ENCODE results near the gene NAA38. TPM values are rescaled to one million over a fixed set of nuclear protein-coding genes. Genes with fewer than 3 reads are reported as not detected.

Gene NAA38
- total and polyA plus RNA-seq, 7 experiments from 2014 or later = 22.1 to 132 (median 30.3) TPM

DNA sequence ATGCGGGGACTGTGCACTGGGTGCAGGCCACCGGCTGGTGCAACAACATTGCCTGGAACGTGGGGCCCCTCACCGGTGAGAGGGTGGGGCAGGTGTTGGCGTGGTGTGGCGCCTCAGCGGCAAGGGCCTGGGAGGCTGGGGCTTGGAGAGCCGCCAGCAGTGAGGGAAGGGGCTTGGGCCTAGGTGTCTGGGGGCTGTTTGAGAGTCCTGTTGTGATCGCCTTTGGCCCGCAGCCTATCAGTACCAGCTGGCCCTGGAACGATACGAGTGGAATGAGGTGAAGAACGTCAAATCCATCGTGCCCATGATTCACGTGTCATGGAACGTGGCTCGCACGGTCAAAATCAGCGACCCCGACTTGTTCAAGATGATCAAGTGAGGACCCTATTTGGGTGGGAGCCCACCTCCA lies 5.1 kb downstream of the NAA38 start:
- H3K9me3 ChIP-seq (ENCODE audit: control insufficient read depth in 2 of 3, low read length in 3 of 3) = no peaks in the 10 kb centered on the region
- peaks cover 0 to 42% (median 5%) of the 10 kb centered on the region in 3 experiments for H3K36me3 ChIP-seq (ENCODE audit: control insufficient read depth in 2 of 3, insufficient read depth in 3 of 3, low read length in 3 of 3)
- H3K9me3 Mint-ChIP-seq = no peaks in the 10 kb centered on the region
- no peaks in the 10 kb centered on the region for H3K27me3 Mint-ChIP-seq
- ChIA-PET POLR2A (interaction anchor here (1.1 to 5.5 kb wide), 2 partner anchors 9 to 18 kb away, joined by 4 to 89 read pairs; partner anchors contain the start of gene KDM6B), CTCF (interaction anchor here (3.7 kb wide), 1 partner anchor 18 kb away, joined by 43 read pairs; the partner anchor contains the start of gene KDM6B)
- H3K27ac ChIP-seq (ENCODE audit: low read depth, low read length) = peak overlapping the region; percentile 57
- no peaks in the 10 kb centered on the region for H3K27me3 ChIP-seq (ENCODE audit: control insufficient read depth in 2 of 2, insufficient read depth in 2 of 2, low read length in 2 of 2)
- H3K36me3 Mint-ChIP-seq = peaks cover 0 to 4% (median 4%) of the 10 kb centered on the region in 5 donors
- H3K4me3 Mint-ChIP-seq = peak overlapping the region in 2 of 10 donors; percentile 9 to 85
- ATAC-seq = no peak
- H3K4me3 ChIP-seq (ENCODE audit: low read length) = no peak overlapping the region
- peak overlapping the region in 7 of 9 donors; percentile 16 to 93 (median 80) for H3K27ac Mint-ChIP-seq
- H3K4me1 ChIP-seq (ENCODE audit: control insufficient read depth in 2 of 2, insufficient read depth in 2 of 2, low read length in 2 of 2) = peaks cover 22 to 33% of the 10 kb centered on the region in 2 donors
- peaks cover 0 to 26% (median 17%) of the 10 kb centered on the region in 7 donors for H3K4me1 Mint-ChIP-seq
- no peak for DNase-seq
- intact Hi-C loops (cut with micrococcal nuclease) = no loop called here

DNA sequence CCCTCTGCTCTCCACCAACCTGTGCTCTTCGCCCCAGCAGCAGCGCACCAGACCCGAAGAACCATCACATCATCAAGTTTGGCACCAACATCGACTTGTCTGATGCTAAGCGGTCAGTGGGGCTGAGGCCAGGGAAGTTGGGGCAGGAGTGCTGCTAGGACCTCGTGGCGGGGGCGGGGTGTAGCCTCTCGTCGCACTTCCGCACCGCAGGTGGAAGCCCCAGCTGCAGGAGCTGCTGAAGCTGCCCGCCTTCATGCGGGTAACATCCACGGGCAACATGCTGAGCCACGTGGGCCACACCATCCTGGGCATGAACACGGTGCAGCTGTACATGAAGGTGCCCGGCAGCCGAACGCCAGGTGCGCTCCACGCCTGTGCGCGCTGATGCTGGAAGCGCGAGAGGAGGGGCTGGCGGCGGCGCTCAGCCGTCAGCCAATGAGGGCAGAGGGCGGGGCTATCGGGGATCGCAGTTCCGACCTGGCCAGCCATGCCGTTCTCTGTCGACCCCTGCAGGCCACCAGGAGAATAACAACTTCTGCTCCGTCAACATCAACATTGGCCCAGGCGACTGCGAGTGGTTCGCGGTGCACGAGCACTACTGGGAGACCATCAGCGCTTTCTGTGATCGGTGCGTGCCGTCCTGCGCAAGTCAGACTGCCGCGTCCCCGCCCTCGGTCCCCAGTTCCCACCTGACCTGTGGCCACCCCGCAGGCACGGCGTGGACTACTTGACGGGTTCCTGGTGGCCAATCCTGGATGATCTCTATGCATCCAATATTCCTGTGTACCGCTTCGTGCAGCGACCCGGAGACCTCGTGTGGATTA lies 5.7 kb downstream of the NAA38 start:
- Mint-ChIP-seq H3K9me3 (no peaks in the 10 kb centered on the region), H3K4me1 (peaks cover 0 to 26% (median 17%) of the 10 kb centered on the region in 7 donors), H3K4me3 (peak overlapping the region; percentile 45 to 85 (median 70)), H3K27ac (peak overlapping the region; percentile 55 to 93 (median 82)), H3K36me3 (peaks cover 0 to 4% (median 4%) of the 10 kb centered on the region in 5 donors), H3K27me3 (no peaks in the 10 kb centered on the region)
- Histone ChIP-seq H3K36me3 (ENCODE audit: control insufficient read depth in 2 of 3, insufficient read depth in 3 of 3, low read length in 3 of 3) (peaks cover 0 to 47% (median 5%) of the 10 kb centered on the region in 3 experiments), H3K4me3 (ENCODE audit: low read length) (peak overlapping the region; percentile 51), H3K27ac (ENCODE audit: low read depth, low read length) (peak overlapping the region; percentile 70), H3K27me3 (ENCODE audit: control insufficient read depth in 2 of 2, insufficient read depth in 2 of 2, low read length in 2 of 2) (no peaks in the 10 kb centered on the region), H3K4me1 (ENCODE audit: control insufficient read depth in 2 of 2, insufficient read depth in 2 of 2, low read length in 2 of 2) (peaks cover 20 to 31% of the 10 kb centered on the region in 2 donors), H3K9me3 (ENCODE audit: control insufficient read depth in 2 of 3, low read length in 3 of 3) (no peaks in the 10 kb centered on the region)
- ChIA-PET POLR2A (interaction anchor here (0.5 to 5.5 kb wide), 3 partner anchors 9 to 31 kb away, joined by 4 to 89 read pairs (median 4); partner anchors contain the start of gene KDM6B), CTCF (interaction anchor here (0.7 to 3.7 kb wide), 10 partner anchors 9 to 165 kb away, joined by 3 to 43 read pairs (median 4); partner anchors contain the start of gene KDM6B)
- ATAC-seq = peak; percentile 91
- intact Hi-C loops (cut with micrococcal nuclease) = loop anchor here (1.0 kb wide), 6 partner anchors 8 to 444 kb away; partner anchors contain the start of genes KDM6B (in 2 of the 2) and SLC25A35 (in 1 of the 2)
- DNase-seq = peak; percentile 92 to 96 (median 94)

DNA sequence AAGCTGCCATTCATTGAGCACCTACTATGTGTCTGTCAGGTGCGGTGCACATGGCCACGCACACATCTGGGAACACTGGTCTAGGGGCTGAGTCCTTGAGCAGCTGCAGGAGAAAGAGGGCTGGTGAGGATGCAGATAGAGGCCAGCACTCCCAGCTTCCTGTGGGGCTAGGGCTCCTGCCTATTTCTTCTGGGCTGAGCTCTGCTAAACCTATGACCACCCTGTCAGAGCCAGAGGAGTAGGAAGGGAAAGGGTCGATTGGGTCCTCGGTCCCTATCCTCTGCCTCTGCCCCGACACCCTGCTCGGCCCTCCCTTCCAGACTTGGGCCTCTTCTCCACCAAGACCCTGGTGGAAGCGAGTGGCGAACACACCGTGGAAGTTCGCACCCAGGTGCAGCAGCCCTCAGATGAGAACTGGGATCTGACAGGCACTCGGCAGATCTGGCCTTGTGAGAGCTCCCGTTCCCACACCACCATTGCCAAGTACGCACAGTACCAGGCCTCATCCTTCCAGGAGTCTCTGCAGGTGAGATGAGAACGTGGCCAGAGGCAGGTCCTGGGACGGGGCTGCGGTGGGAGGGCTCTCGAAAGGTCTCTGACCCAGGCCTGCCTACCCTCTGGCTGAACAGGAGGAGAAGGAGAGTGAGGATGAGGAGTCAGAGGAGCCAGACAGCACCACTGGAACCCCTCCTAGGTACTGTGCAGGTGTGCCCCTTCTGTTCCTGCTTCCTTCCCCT lies 6.5 kb downstream of the NAA38 start:
- H3K36me3 Mint-ChIP-seq = peaks cover 0 to 4% (median 3%) of the 10 kb centered on the region in 5 donors
- H3K9me3 ChIP-seq (ENCODE audit: control insufficient read depth in 2 of 3, low read length in 3 of 3) = no peaks in the 10 kb centered on the region
- H3K27me3 Mint-ChIP-seq = no peaks in the 10 kb centered on the region
- peaks cover 0 to 26% (median 17%) of the 10 kb centered on the region in 7 donors for H3K4me1 Mint-ChIP-seq
- H3K36me3 ChIP-seq (ENCODE audit: control insufficient read depth in 2 of 3, insufficient read depth in 3 of 3, low read length in 3 of 3) = peaks cover 0 to 54% (median 5%) of the 10 kb centered on the region in 3 experiments
- H3K4me3 Mint-ChIP-seq = peak overlapping the region in 8 of 10 donors; percentile 30 to 85 (median 72)
- DNase-seq (peak in 1 of 9 donors; percentile 25), ATAC-seq (peak; percentile 2)
- no peaks in the 10 kb centered on the region for H3K9me3 Mint-ChIP-seq
- H3K27ac ChIP-seq (ENCODE audit: low read depth, low read length) = peak overlapping the region; percentile 70
- ChIA-PET CTCF (interaction anchor here (0.6 to 3.7 kb wide), 12 partner anchors 8 to 191 kb away, joined by 3 to 43 read pairs (median 4); partner anchors contain the start of gene KDM6B), POLR2A (interaction anchor here (1.1 to 5.5 kb wide), 3 partner anchors 8 to 16 kb away, joined by 4 to 89 read pairs (median 6); partner anchors contain the start of gene KDM6B)
- H3K27me3 ChIP-seq (ENCODE audit: control insufficient read depth in 2 of 2, insufficient read depth in 2 of 2, low read length in 2 of 2) = no peaks in the 10 kb centered on the region
- peaks cover 12 to 23% of the 10 kb centered on the region in 2 donors for H3K4me1 ChIP-seq (ENCODE audit: control insufficient read depth in 2 of 2, insufficient read depth in 2 of 2, low read length in 2 of 2)
- H3K27ac Mint-ChIP-seq = peak overlapping the region in 7 of 9 donors; percentile 55 to 93 (median 90)
- peak overlapping the region; percentile 51 for H3K4me3 ChIP-seq (ENCODE audit: low read length)
- intact Hi-C loops (cut with micrococcal nuclease) = loop anchor here (1.0 kb wide), 6 partner anchors 8 to 444 kb away; partner anchors contain the start of genes KDM6B (in 2 of the 2) and SLC25A35 (in 1 of the 2)

DNA sequence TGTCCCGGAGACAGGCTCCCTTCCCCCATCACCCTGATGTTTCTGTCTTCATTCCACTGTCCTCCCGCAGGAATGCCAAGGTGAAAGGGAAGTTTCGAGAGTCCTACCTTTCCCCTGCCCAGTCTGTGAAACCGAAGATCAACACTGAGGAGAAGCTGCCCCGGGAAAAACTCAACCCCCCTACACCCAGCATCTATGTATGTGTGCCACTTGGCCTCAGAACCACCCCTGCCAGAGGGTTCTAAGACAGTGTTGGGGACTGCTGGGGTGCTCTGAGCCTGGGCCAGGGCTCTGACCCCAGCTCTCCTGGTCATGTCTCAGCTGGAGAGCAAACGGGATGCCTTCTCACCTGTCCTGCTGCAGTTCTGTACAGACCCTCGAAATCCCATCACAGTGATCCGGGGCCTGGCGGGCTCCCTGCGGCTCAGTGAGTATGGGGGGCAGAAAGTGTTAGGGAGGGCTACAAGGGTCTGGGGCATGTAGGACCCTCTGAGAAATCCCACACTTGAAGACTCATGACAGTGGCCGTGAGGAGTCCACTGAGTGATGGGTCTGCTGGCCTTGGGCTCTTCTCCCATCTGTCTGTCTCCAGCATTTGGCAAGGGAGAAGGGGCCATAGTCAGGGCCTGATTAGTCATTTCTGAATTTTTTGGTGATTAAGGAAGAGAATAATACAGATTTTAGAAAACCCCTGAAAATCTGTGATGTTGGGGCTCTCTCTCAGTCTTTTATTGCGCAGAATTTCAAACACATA lies 7.4 kb downstream of the NAA38 start:
- ATAC-seq = no peak
- H3K27ac ChIP-seq (ENCODE audit: low read depth, low read length) = peak overlapping the region; percentile 70
- Mint-ChIP-seq H3K36me3 (peaks cover 0 to 4% (median 3%) of the 10 kb centered on the region in 5 donors), H3K27me3 (no peaks in the 10 kb centered on the region), H3K9me3 (no peaks in the 10 kb centered on the region), H3K27ac (peak overlapping the region in 6 of 9 donors; percentile 56 to 93 (median 76)), H3K4me1 (peaks cover 0 to 29% (median 21%) of the 10 kb centered on the region in 7 donors), H3K4me3 (peak overlapping the region in 1 of 10 donors; percentile 14)
- peaks cover 15 to 20% of the 10 kb centered on the region in 2 donors for H3K4me1 ChIP-seq (ENCODE audit: control insufficient read depth in 2 of 2, insufficient read depth in 2 of 2, low read length in 2 of 2)
- intact Hi-C loops (cut with micrococcal nuclease) = loop anchor here in 1 of 2 donors (10.0 kb wide), 1 partner anchor 635 kb away; the partner anchor contains the start of genes ACADVL and DLG4
- H3K9me3 ChIP-seq (ENCODE audit: control insufficient read depth in 2 of 3, low read length in 3 of 3) = no peaks in the 10 kb centered on the region
- ChIA-PET POLR2A (interaction anchor here (2.3 to 5.5 kb wide), 2 partner anchors 9 to 15 kb away, joined by 6 to 89 read pairs; partner anchors contain the start of gene KDM6B), CTCF (interaction anchor here (0.9 to 3.7 kb wide), 5 partner anchors 12 to 192 kb away, joined by 4 to 43 read pairs (median 7); partner anchors contain the start of gene KDM6B)
- H3K4me3 ChIP-seq (ENCODE audit: low read length) = no peak overlapping the region
- no peaks in the 10 kb centered on the region for H3K27me3 ChIP-seq (ENCODE audit: control insufficient read depth in 2 of 2, insufficient read depth in 2 of 2, low read length in 2 of 2)
- no peak for DNase-seq
- peaks cover 0 to 61% (median 5%) of the 10 kb centered on the region in 3 experiments for H3K36me3 ChIP-seq (ENCODE audit: control insufficient read depth in 2 of 3, insufficient read depth in 3 of 3, low read length in 3 of 3)

DNA sequence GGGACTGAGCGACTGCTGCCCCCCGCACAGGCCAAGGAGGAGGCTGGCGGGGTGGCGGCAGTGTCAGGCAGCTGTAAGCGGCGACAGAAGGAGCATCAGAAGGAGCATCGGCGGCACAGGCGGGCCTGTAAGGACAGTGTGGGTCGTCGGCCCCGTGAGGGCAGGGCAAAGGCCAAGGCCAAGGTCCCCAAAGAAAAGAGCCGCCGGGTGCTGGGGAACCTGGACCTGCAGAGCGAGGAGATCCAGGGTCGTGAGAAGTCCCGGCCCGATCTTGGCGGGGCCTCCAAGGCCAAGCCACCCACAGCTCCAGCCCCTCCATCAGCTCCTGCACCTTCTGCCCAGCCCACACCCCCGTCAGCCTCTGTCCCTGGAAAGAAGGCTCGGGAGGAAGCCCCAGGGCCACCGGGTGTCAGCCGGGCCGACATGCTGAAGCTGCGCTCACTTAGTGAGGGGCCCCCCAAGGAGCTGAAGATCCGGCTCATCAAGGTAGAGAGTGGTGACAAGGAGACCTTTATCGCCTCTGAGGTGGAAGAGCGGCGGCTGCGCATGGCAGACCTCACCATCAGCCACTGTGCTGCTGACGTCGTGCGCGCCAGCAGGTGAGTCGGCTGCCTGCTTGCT lies 8.1 kb downstream of the NAA38 start:
- Mint-ChIP-seq H3K4me3 (no peak overlapping the region), H3K4me1 (peaks cover 0 to 30% (median 21%) of the 10 kb centered on the region in 7 donors), H3K27me3 (no peaks in the 10 kb centered on the region), H3K9me3 (no peaks in the 10 kb centered on the region), H3K36me3 (peaks cover 0 to 4% (median 3%) of the 10 kb centered on the region in 5 donors), H3K27ac (peak overlapping the region in 3 of 9 donors; percentile 67 to 92 (median 86))
- H3K4me1 ChIP-seq (ENCODE audit: control insufficient read depth in 2 of 2, insufficient read depth in 2 of 2, low read length in 2 of 2) = peaks cover 15 to 24% of the 10 kb centered on the region in 2 donors
- no peak overlapping the region for H3K27ac ChIP-seq (ENCODE audit: low read depth, low read length)
- POLR2A ChIA-PET = interaction anchor here (2.3 to 5.5 kb wide), 2 partner anchors 9 to 15 kb away, joined by 6 to 89 read pairs; partner anchors contain the start of gene KDM6B
- ATAC-seq (no peak), DNase-seq (no peak)
- CTCF ChIA-PET = interaction anchor here (2.7 to 3.7 kb wide), 2 partner anchors 15 to 141 kb away, joined by 14 to 43 read pairs; partner anchors contain the start of gene KDM6B
- H3K4me3 ChIP-seq (ENCODE audit: low read length) = no peak overlapping the region
- intact Hi-C loops (cut with micrococcal nuclease) = loop anchor here in 1 of 2 donors (10.0 kb wide), 1 partner anchor 634 kb away; the partner anchor contains the start of genes ACADVL and DLG4
- no peaks in the 10 kb centered on the region for H3K27me3 ChIP-seq (ENCODE audit: control insufficient read depth in 2 of 2, insufficient read depth in 2 of 2, low read length in 2 of 2)
- H3K9me3 ChIP-seq (ENCODE audit: control insufficient read depth in 2 of 3, low read length in 3 of 3) = no peaks in the 10 kb centered on the region
- peaks cover 0 to 61% (median 5%) of the 10 kb centered on the region in 3 experiments for H3K36me3 ChIP-seq (ENCODE audit: control insufficient read depth in 2 of 3, insufficient read depth in 3 of 3, low read length in 3 of 3)

Data from naive thymus-derived CD4-positive, alpha-beta T cell (primary cell).